B cell (primary cell): ENCODE measurements around the gene SARS2. TPM values are rescaled to one million over a fixed set of nuclear protein-coding genes. Genes with fewer than 3 reads are reported as not detected.

Experiments
- ATAC-seq: fragments of 200-7000 bp; cut with Tn5 transposase; one replicate; pipeline ENCODE4 v1.10.0; 2021; ENCODE audit warnings: low read depth, mild to moderate bottlenecking, moderate number of reproducible peaks, moderate library complexity
- CTCF ChIA-PET: fragments of 350-600 bp; sonication (Branson Sonifier 250); formaldehyde crosslinking; loops from one replicate; lab custom pipeline; 2021; ENCODE audit warnings: antibody characterized with exemption, inconsistent platforms; lab: Charles Lee
- POLR2A ChIA-PET: fragments of 350-600 bp; sonication (Branson Sonifier 250); formaldehyde crosslinking; loops from one replicate; lab custom pipeline; 2021; ENCODE audit warnings: antibody characterized with exemption; lab: Charles Lee
- DNase-seq: peaks from one replicate; pipeline ENCODE4 v3.0.0; 2013
- H2AFZ ChIP-seq: 2 replicates; pipeline ENCODE4 v1.6.1; 2012; ENCODE audit warnings: mild to moderate bottlenecking, low read depth, low read length; ENCODE audit not compliant: insufficient read depth, poor library complexity, severe bottlenecking
- H3K27ac ChIP-seq, 2 donors: 1 replicate in 1 of 2; 2 replicates in 1 of 2; pipeline ENCODE4 v1.5.1; 2012 to 2013; ENCODE audit warnings: low read length in 2 of 2, mild to moderate bottlenecking in 2 of 2, moderate library complexity in 1 of 2
- H3K27me3 ChIP-seq, 4 experiments: fragments of 200-600 bp in 1 of 4; sonication (generic) in 1 of 4; replicated peaks in 1 of 4; 1 replicate in 2 of 4; 2 replicates in 2 of 4; pipeline versions ENCODE4 v1.6.1 to v1.7.0; 2013 to 2016; ENCODE audit warnings: low read length in 3 of 4, mild to moderate bottlenecking in 2 of 4, mixed read lengths in 1 of 4, moderate library complexity in 1 of 4; ENCODE audit not compliant: insufficient read depth in 4 of 4, control insufficient read depth in 3 of 4; ENCODE audit errors: control extremely low read depth in 1 of 4
- H3K36me3 ChIP-seq, 2 experiments: replicated peaks in 1 of 2; 1 replicate in 1 of 2; 2 replicates in 1 of 2; pipeline versions ENCODE4 v1.6.1 to v1.7.1; 2013; ENCODE audit warnings: low read length in 1 of 2; ENCODE audit not compliant: insufficient read depth in 2 of 2, control insufficient read depth in 1 of 2; ENCODE audit errors: control extremely low read depth in 1 of 2, extremely low read depth in 1 of 2
- H3K4me1 ChIP-seq, 2 donors: fragments of 200-600 bp in 1 of 2; sonication (generic) in 1 of 2; 1 replicate in 1 of 2; 2 replicates in 1 of 2; pipeline versions ENCODE4 v1.5.1 to v1.6.1; 2013 to 2017; ENCODE audit warnings: low read length in 2 of 2; ENCODE audit not compliant: control insufficient read depth in 2 of 2, insufficient read depth in 2 of 2
- H3K4me2 ChIP-seq: replicated peaks from 2 replicates; pipeline ENCODE3; 2012; ENCODE audit warnings: mild to moderate bottlenecking, low read depth, low read length; ENCODE audit not compliant: poor library complexity, severe bottlenecking
- H3K4me3 ChIP-seq, 5 experiments: fragments of 200-600 bp in 1 of 5; sonication (generic) in 1 of 5; 1 replicate in 3 of 5; 2 replicates in 2 of 5; pipeline versions ENCODE4 v1.5.1 to v1.7.0; 2011 to 2016; ENCODE audit warnings: low read length in 4 of 5, mild to moderate bottlenecking in 4 of 5, low read depth in 2 of 5, control low read depth in 1 of 5, moderate library complexity in 1 of 5; ENCODE audit not compliant: insufficient read depth in 1 of 5; ENCODE audit errors: control extremely low read depth in 1 of 5, extremely low read depth in 1 of 5
- H3K79me2 ChIP-seq: fragments of 200-600 bp; sonication (generic); one replicate; pipeline ENCODE4 v1.6.0; 2016; ENCODE audit warnings: low read length; ENCODE audit not compliant: control insufficient read depth, insufficient read depth
- H3K9ac ChIP-seq: fragments of 200-600 bp; sonication (generic); 2 replicates; pipeline ENCODE4 v1.6.1; 2017; ENCODE audit warnings: mild to moderate bottlenecking, low read length, moderate library complexity
- H3K9me3 ChIP-seq, 3 donors: one replicate each; pipeline versions ENCODE4 v1.6.1 to v1.7.1; 2013; ENCODE audit warnings: low read length in 2 of 3; ENCODE audit not compliant: control insufficient read depth in 2 of 3, insufficient read depth in 1 of 3; ENCODE audit errors: control extremely low read depth in 1 of 3
- H4K20me1 ChIP-seq: 2 replicates; pipeline ENCODE4 v1.6.0; 2012; ENCODE audit warnings: mild to moderate bottlenecking, low read length; ENCODE audit not compliant: insufficient read depth, control insufficient read depth, poor library complexity, severe bottlenecking
- H3K27ac Mint-ChIP-seq: one replicate; pipeline ENCODE4 v1.8.0; 2021; ENCODE audit warnings: mixed read lengths
- H3K27me3 Mint-ChIP-seq: one replicate; pipeline ENCODE4 v1.8.0; 2021; ENCODE audit warnings: mixed read lengths
- H3K4me1 Mint-ChIP-seq: one replicate; pipeline ENCODE4 v1.8.0; 2021; ENCODE audit warnings: mixed read lengths
- H3K4me3 Mint-ChIP-seq: one replicate; pipeline ENCODE4 v1.8.0; 2021; ENCODE audit warnings: mixed read lengths
- H3K9me3 Mint-ChIP-seq: one replicate; pipeline ENCODE4 v1.8.0; 2022; ENCODE audit warnings: mixed read lengths; ENCODE audit not compliant: insufficient read depth
- CTCF ChIP-seq: fragments of 200-600 bp; IDR thresholded peaks from one replicate; pipeline ENCODE4 v1.8.0; 2022; ENCODE audit warnings: antibody characterized with exemption, mild to moderate bottlenecking
- EZH2 ChIP-seq: IDR thresholded peaks from 2 replicates; pipeline ENCODE4 v1.6.1; 2012; ENCODE audit warnings: borderline replicate concordance, low read depth, mild to moderate bottlenecking, moderate library complexity, low read length; ENCODE audit not compliant: insufficient read depth, poor library complexity, severe bottlenecking
- whole genome bisulfite sequencing: methylation state at CpG from one replicate; pipeline ENCODE4 v1.1.5; 2013; ENCODE audit warnings: missing lambda C conversion rate; ENCODE audit not compliant: insufficient coverage; 5-methylcytosine and 5-hydroxymethylcytosine counted together
- intact Hi-C: fragments of 100-400 bp; cut with micrococcal nuclease; formaldehyde crosslinking; loops from one replicate; pipeline ENCODE4 v1.10.0; 2022
- polyA plus RNA-seq: library from polyadenylated mRNA; depleted of rRNA; stranded (reverse); fragments of >200 nt; gene quantifications from 2 replicates; pipeline ENCODE4 v1.2.3, GENCODE V29; 2012
- total RNA-seq, 2 donors: library from RNA; stranded (reverse); fragments of 120-200 nt in 1 of 2; gene quantifications; 1 replicate in 1 of 2; 2 replicates in 1 of 2; pipeline versions ENCODE4 v1.2.3 to v1.2.4, GENCODE V29; 2013 to 2022

SARS2 gene
- total and polyA plus RNA-seq, 2 donors (not counting 1 experiment from before 2014, with no cell fraction given): 38.1 to 65.9 TPM

- no peak overlapping the region for H2AFZ ChIP-seq
- WGBS: 41% methylated on average over 5 of the region's 5 CpGs
- no peak overlapping the region for H3K4me2 ChIP-seq
- no peak overlapping the region for H3K9ac ChIP-seq
- no peaks in the 10 kb centered on the region for H3K4me1 ChIP-seq
- no peaks in the 10 kb centered on the region for H3K79me2 ChIP-seq
- H4K20me1 ChIP-seq: no peaks in the 10 kb centered on the region
- DNase-seq: no peak
- intact Hi-C loops: no loop called here
- TF ChIP-seq CTCF (no peak), EZH2 (no peak)
- ChIA-PET CTCF (interaction anchor here (0.7 kb wide), 1 partner anchor 306 kb away, joined by 3 read pairs; no protein-coding TSS in a partner anchor), POLR2A (no interaction called here)
- no peak overlapping the region for H3K27ac ChIP-seq
- Mint-ChIP-seq H3K9me3 (peaks cover 6% of the 10 kb centered on the region), H3K27ac (no peak overlapping the region), H3K27me3 (peaks cover 8% of the 10 kb centered on the region), H3K4me3 (no peak overlapping the region), H3K4me1 (no peaks in the 10 kb centered on the region)
- peaks cover 0 to 8% (median 0%) of the 10 kb centered on the region in 3 donors for H3K9me3 ChIP-seq
- H3K27me3 ChIP-seq: no peaks in the 10 kb centered on the region
- no peak for ATAC-seq
- H3K4me3 ChIP-seq: no peak overlapping the region
- H3K36me3 ChIP-seq: no peaks in the 10 kb centered on the region
Observed at GRCh38 chr19:38939957-38940356, 9.4 kb upstream of the SARS2 start.

GRCh38 chr19:38933544-38933943, 3.0 kb upstream of the SARS2 start:
- intact Hi-C loops: no loop called here
- ATAC-seq: no peak
- ChIA-PET POLR2A (interaction anchor here (0.6 kb wide), 1 partner anchor 56 kb away, joined by 3 read pairs; the partner anchor contains the start of gene RINL), CTCF (interaction anchor here (0.5 to 5.6 kb wide), 11 partner anchors 12 to 559 kb away, joined by 3 to 55 read pairs (median 4); partner anchors contain the start of genes FAM98C and PSMD8)
- H2AFZ ChIP-seq: no peak overlapping the region
- H3K4me3 ChIP-seq: no peak overlapping the region
- no peak for DNase-seq
- H3K9me3 ChIP-seq: peaks cover 0 to 11% (median 0%) of the 10 kb centered on the region in 3 donors
- no peak overlapping the region for H3K4me3 Mint-ChIP-seq
- peaks cover 0 to 18% of the 10 kb centered on the region in 2 experiments for H3K36me3 ChIP-seq
- WGBS: 100% methylated on average over 1 of the region's 4 CpGs
- peaks cover 9% of the 10 kb centered on the region for H3K9me3 Mint-ChIP-seq
- no peak overlapping the region for H3K27ac Mint-ChIP-seq
- H3K4me2 ChIP-seq: no peak overlapping the region
- no peaks in the 10 kb centered on the region for H3K27me3 ChIP-seq
- H3K4me1 Mint-ChIP-seq: peaks cover 26% of the 10 kb centered on the region
- peaks cover 5% of the 10 kb centered on the region for H4K20me1 ChIP-seq
- no peaks in the 10 kb centered on the region for H3K27me3 Mint-ChIP-seq
- H3K9ac ChIP-seq: no peak overlapping the region
- TF ChIP-seq EZH2 (no peak), CTCF (no peak)
- H3K4me1 ChIP-seq: peaks cover 19 to 28% of the 10 kb centered on the region in 2 donors
- peaks cover 22% of the 10 kb centered on the region for H3K79me2 ChIP-seq
- no peak overlapping the region for H3K27ac ChIP-seq
